Measurements from ENCODE around the gene REXO1.

The REXO1 gene

GRCh38 chr19:1845125-1845515 is 3.2 kb downstream of the REXO1 start:
- Histone ChIP-seq H3K9ac (ENCODE audit: low read depth, low read length, poor library complexity, severe bottlenecking) (no peak overlapping the region), H3K27me3 (ENCODE audit: insufficient read depth, low read length, poor library complexity, severe bottlenecking) (peaks cover 4% of the 10 kb centered on the region), H3K79me2 (ENCODE audit: insufficient read depth, low read length) (peaks cover 81% of the 10 kb centered on the region), H3K4me1 (ENCODE audit: insufficient read depth, low read length, poor library complexity, severe bottlenecking) (peaks cover 23% of the 10 kb centered on the region), H3K4me2 (ENCODE audit: low read depth, low read length, poor library complexity, severe bottlenecking) (peak overlapping the region; percentile 100), H2AFZ (ENCODE audit: low read length) (no peak overlapping the region), H3K9me2 (replicated peaks; ENCODE audit: low read depth, low read length) (no peaks in the 10 kb centered on the region), H3K4me3 (ENCODE audit: low read length, poor library complexity, severe bottlenecking) (no peak overlapping the region), H3F3A (ENCODE audit: low read depth) (no peaks in the 10 kb centered on the region), H3K9me3 (ENCODE audit: insufficient read depth, low read depth, low read length) (no peaks in the 10 kb centered on the region), H3K36me3 (ENCODE audit: insufficient read depth, low read length) (no peaks in the 10 kb centered on the region), H4K20me1 (ENCODE audit: insufficient read depth, low read length, poor library complexity, severe bottlenecking) (peaks cover 55% of the 10 kb centered on the region)
- TF ChIP-seq EZH2phosphoT487 (IDR thresholded peaks at IDR 0.05; ENCODE audit: borderline replicate concordance) = no peak
- TF ChIP-seq, protein P1, sequence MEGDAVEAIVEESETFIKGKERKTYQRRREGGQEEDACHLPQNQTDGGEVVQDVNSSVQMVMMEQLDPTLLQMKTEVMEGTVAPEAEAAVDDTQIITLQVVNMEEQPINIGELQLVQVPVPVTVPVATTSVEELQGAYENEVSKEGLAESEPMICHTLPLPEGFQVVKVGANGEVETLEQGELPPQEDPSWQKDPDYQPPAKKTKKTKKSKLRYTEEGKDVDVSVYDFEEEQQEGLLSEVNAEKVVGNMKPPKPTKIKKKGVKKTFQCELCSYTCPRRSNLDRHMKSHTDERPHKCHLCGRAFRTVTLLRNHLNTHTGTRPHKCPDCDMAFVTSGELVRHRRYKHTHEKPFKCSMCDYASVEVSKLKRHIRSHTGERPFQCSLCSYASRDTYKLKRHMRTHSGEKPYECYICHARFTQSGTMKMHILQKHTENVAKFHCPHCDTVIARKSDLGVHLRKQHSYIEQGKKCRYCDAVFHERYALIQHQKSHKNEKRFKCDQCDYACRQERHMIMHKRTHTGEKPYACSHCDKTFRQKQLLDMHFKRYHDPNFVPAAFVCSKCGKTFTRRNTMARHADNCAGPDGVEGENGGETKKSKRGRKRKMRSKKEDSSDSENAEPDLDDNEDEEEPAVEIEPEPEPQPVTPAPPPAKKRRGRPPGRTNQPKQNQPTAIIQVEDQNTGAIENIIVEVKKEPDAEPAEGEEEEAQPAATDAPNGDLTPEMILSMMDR (conservative IDR thresholded peaks at IDR 0.05; ENCODE audit: low read length) = no peak

DNA sequence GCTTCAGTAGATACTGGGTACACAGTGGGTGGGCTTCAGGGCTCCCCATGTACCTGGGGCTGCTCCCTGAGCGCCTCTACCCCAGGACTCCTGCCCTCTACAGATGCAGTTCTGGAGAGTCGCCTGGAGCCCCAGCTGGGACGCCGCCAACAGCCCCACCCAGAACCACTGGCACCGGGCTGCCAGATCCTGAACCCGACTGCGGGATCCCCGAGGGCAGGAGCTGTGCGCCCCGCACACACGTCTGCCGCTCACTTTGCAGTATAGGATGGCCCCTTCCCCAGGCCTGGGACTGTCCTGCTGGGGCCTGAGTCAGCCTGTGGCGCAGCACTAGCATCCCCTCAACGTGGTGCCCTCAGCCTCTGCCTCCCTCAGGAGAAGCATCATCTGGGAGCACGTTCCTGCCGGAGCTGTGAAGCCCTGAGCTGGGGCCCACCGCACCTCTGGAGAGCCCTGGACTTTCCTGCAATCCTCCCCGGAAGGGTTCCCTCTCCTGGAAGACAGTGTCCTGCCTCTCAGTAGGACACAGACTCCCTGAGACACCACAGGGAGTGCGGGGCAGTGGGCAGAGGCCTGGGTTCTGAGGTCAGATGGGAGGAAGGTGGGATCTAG is 3.7 kb downstream of the REXO1 start:
- H3F3A ChIP-seq (ENCODE audit: low read depth) = no peaks in the 10 kb centered on the region
- no peak for TF ChIP-seq EZH2phosphoT487 (IDR thresholded peaks at IDR 0.05; ENCODE audit: borderline replicate concordance)
- TF ChIP-seq, protein P1 (conservative IDR thresholded peaks at IDR 0.05; ENCODE audit: low read length) = no peak
- H3K4me2 ChIP-seq (ENCODE audit: low read depth, low read length, poor library complexity, severe bottlenecking) = peak overlapping the region; percentile 100
- H3K9me2 ChIP-seq (replicated peaks; ENCODE audit: low read depth, low read length) = no peaks in the 10 kb centered on the region
- peaks cover 23% of the 10 kb centered on the region for H3K4me1 ChIP-seq (ENCODE audit: insufficient read depth, low read length, poor library complexity, severe bottlenecking)
- peaks cover 86% of the 10 kb centered on the region for H3K79me2 ChIP-seq (ENCODE audit: insufficient read depth, low read length)
- no peaks in the 10 kb centered on the region for H3K9me3 ChIP-seq (ENCODE audit: insufficient read depth, low read depth, low read length)
- no peak overlapping the region for H3K9ac ChIP-seq (ENCODE audit: low read depth, low read length, poor library complexity, severe bottlenecking)
- H4K20me1 ChIP-seq (ENCODE audit: insufficient read depth, low read length, poor library complexity, severe bottlenecking) = peaks cover 60% of the 10 kb centered on the region
- no peak overlapping the region for H3K4me3 ChIP-seq (ENCODE audit: low read length, poor library complexity, severe bottlenecking)
- H3K36me3 ChIP-seq (ENCODE audit: insufficient read depth, low read length) = no peaks in the 10 kb centered on the region
- no peak overlapping the region for H2AFZ ChIP-seq (ENCODE audit: low read length)
- peaks cover 4% of the 10 kb centered on the region for H3K27me3 ChIP-seq (ENCODE audit: insufficient read depth, low read length, poor library complexity, severe bottlenecking)

DNA sequence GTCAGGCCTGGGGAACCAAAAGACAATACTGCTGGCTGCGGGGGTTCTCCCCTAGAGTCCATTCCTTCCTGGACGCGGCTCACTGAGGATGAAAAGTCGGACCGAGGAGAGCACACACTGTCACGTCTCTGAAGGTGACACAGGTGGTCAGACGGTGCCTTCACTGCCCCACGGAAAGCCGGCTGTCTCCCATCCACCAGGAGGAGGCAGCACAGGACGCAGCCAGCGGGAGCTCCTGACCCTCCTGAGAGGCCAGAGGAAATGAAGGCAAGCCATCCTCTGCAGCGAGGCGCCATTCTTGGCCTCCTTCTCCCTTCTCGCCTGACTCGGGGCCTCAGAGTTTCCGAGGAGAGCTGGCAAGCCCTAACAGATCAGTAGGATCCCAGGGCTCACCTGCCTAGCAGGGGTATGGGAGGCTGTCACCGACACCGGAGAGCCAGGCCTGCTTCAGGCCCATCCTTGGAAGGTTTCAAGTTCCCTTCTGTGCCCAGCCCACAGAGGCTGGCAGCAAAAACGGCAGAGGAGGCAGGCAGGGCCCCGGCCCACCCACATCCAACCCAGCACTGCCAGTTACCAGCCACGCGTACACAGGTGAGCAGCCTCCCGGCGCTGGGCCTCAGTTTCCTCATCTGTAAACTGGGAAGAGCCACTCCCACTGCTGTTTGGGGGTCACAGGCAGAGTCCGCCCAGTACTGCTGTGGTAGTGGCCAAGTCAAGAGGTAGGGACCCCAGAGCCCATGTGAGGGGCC is 4.5 kb downstream of the REXO1 start:
- Histone ChIP-seq H3K79me2 (ENCODE audit: insufficient read depth, low read length) (peaks cover 91% of the 10 kb centered on the region), H3K4me2 (ENCODE audit: low read depth, low read length, poor library complexity, severe bottlenecking) (peak overlapping the region; percentile 33), H4K20me1 (ENCODE audit: insufficient read depth, low read length, poor library complexity, severe bottlenecking) (peaks cover 60% of the 10 kb centered on the region), H3F3A (ENCODE audit: low read depth) (no peaks in the 10 kb centered on the region), H2AFZ (ENCODE audit: low read length) (no peak overlapping the region), H3K9me3 (ENCODE audit: insufficient read depth, low read depth, low read length) (no peaks in the 10 kb centered on the region), H3K9me2 (replicated peaks; ENCODE audit: low read depth, low read length) (no peaks in the 10 kb centered on the region), H3K4me3 (ENCODE audit: low read length, poor library complexity, severe bottlenecking) (no peak overlapping the region), H3K27me3 (ENCODE audit: insufficient read depth, low read length, poor library complexity, severe bottlenecking) (peaks cover 4% of the 10 kb centered on the region), H3K36me3 (ENCODE audit: insufficient read depth, low read length) (no peaks in the 10 kb centered on the region), H3K9ac (ENCODE audit: low read depth, low read length, poor library complexity, severe bottlenecking) (no peak overlapping the region), H3K4me1 (ENCODE audit: insufficient read depth, low read length, poor library complexity, severe bottlenecking) (peaks cover 21% of the 10 kb centered on the region)
- no peak for TF ChIP-seq EZH2phosphoT487 (IDR thresholded peaks at IDR 0.05; ENCODE audit: borderline replicate concordance)
- TF ChIP-seq, protein P1 (conservative IDR thresholded peaks at IDR 0.05; ENCODE audit: low read length) = 0 out of 2 replicates have a peak, but pooled peaks have one; percentile 12
